ENCODE measurements around the gene SPOCK1. TPM values are rescaled to one million over a fixed set of nuclear protein-coding genes. Genes with fewer than 3 reads are reported as not detected.

Gene SPOCK1
- total RNA-seq, 4 donors from 2014 or later, result 8.6 to 34.8 (median 13.2) TPM

- DNase-seq, result no peak
- in situ Hi-C loops (cut with MboI; ENCODE audit: low pct_ligation_motif_present in 1 of 4, low pct_unique_long_range_greater_than_20kb in 1 of 4, low sequenced_read_pairs in 3 of 4), result no loop called here
- intact Hi-C loops (cut with DNase I; ENCODE audit: low total_unique reads), result no loop called here
- Histone ChIP-seq H3K36me3 (no peaks in the 10 kb centered on the region), H3K27ac (no peak overlapping the region), H3K27me3 (no peaks in the 10 kb centered on the region), H3K4me3 (no peak overlapping the region), H3K9me3 (no peaks in the 10 kb centered on the region), H3K4me1 (no peaks in the 10 kb centered on the region)
- TF ChIP-seq POLR2AphosphoS5 (IDR thresholded peaks at IDR 0.05) (no peak), EP300 (IDR thresholded peaks at IDR 0.05; ENCODE audit: low read depth) (no peak), POLR2A (IDR thresholded peaks at IDR 0.05) (no peak), CTCF (IDR thresholded peaks at IDR 0.05) (no peak)
- WGBS, 2 donors (ENCODE audit: low coverage in 1 of 2), result 40 to 57% methylated on average over 3 to 4 of the region's 4 CpGs
These were observed 475.1 kb downstream of the SPOCK1 start for GRCh38 chr5:137024044-137024443.

GRCh38 chr5:137023371-137023770, 475.8 kb downstream of the SPOCK1 start:
- no peak for DNase-seq
- intact Hi-C loops (cut with DNase I; ENCODE audit: low total_unique reads) (no loop called here), in situ Hi-C loops (cut with MboI; ENCODE audit: low pct_ligation_motif_present in 1 of 4, low pct_unique_long_range_greater_than_20kb in 1 of 4, low sequenced_read_pairs in 3 of 4) (no loop called here)
- Histone ChIP-seq H3K36me3 (no peaks in the 10 kb centered on the region), H3K4me3 (no peak overlapping the region), H3K27me3 (no peaks in the 10 kb centered on the region), H3K9me3 (no peaks in the 10 kb centered on the region), H3K27ac (no peak overlapping the region), H3K4me1 (no peaks in the 10 kb centered on the region)
- no peak for TF ChIP-seq EP300 (IDR thresholded peaks at IDR 0.05; ENCODE audit: low read depth)
- no peak for TF ChIP-seq POLR2A (IDR thresholded peaks at IDR 0.05)
- no peak for TF ChIP-seq POLR2AphosphoS5 (IDR thresholded peaks at IDR 0.05)
- no peak for TF ChIP-seq CTCF (IDR thresholded peaks at IDR 0.05)
- 85 to 90% methylated on average over 5 of the region's 5 CpGs for WGBS, 2 donors (ENCODE audit: low coverage in 1 of 2)

- 31 to 35% methylated on average over 2 of the region's 2 CpGs for WGBS, 2 donors (ENCODE audit: low coverage in 1 of 2)
- in situ Hi-C loops (cut with MboI; ENCODE audit: low pct_ligation_motif_present in 1 of 4, low pct_unique_long_range_greater_than_20kb in 1 of 4, low sequenced_read_pairs in 3 of 4), result no loop called here
- intact Hi-C loops (cut with DNase I; ENCODE audit: low total_unique reads), result no loop called here
- Histone ChIP-seq H3K27ac (no peak overlapping the region), H3K4me1 (no peaks in the 10 kb centered on the region), H3K4me3 (no peak overlapping the region), H3K36me3 (no peaks in the 10 kb centered on the region), H3K9me3 (no peaks in the 10 kb centered on the region), H3K27me3 (no peaks in the 10 kb centered on the region)
- no peak for TF ChIP-seq POLR2A (IDR thresholded peaks at IDR 0.05)
- no peak for TF ChIP-seq EP300 (IDR thresholded peaks at IDR 0.05; ENCODE audit: low read depth)
- TF ChIP-seq CTCF (IDR thresholded peaks at IDR 0.05), result no peak
- no peak for TF ChIP-seq POLR2AphosphoS5 (IDR thresholded peaks at IDR 0.05)
- DNase-seq, result no peak
These were observed 476.4 kb downstream of the SPOCK1 start for GRCh38 chr5:137022725-137023124.

- DNase-seq, result no peak
- Histone ChIP-seq H3K9me3 (no peaks in the 10 kb centered on the region), H3K36me3 (no peaks in the 10 kb centered on the region), H3K4me1 (no peaks in the 10 kb centered on the region), H3K27me3 (no peaks in the 10 kb centered on the region), H3K4me3 (no peak overlapping the region), H3K27ac (no peak overlapping the region)
- intact Hi-C loops (cut with DNase I; ENCODE audit: low total_unique reads) (no loop called here), in situ Hi-C loops (cut with MboI; ENCODE audit: low pct_ligation_motif_present in 1 of 4, low pct_unique_long_range_greater_than_20kb in 1 of 4, low sequenced_read_pairs in 3 of 4) (no loop called here)
- WGBS, 2 donors (ENCODE audit: low coverage in 1 of 2), result 75 to 94% methylated on average over 2 to 3 of the region's 3 CpGs
- TF ChIP-seq POLR2AphosphoS5 (IDR thresholded peaks at IDR 0.05) (no peak), EP300 (IDR thresholded peaks at IDR 0.05; ENCODE audit: low read depth) (no peak), CTCF (IDR thresholded peaks at IDR 0.05) (no peak), POLR2A (IDR thresholded peaks at IDR 0.05) (no peak)
These were observed 477.1 kb downstream of the SPOCK1 start for GRCh38 chr5:137022043-137022442.

Data from transverse colon (tissue), 4 donors.